ENCODE data around the gene GLS.
A peak's percentile ranks its signal among the peaks of the same experiment; 100 is the strongest.

The GLS gene

GRCh38 chr2:190999949-191000665, 119.5 kb downstream of the GLS start:
- DNase-seq = no peak

DNA sequence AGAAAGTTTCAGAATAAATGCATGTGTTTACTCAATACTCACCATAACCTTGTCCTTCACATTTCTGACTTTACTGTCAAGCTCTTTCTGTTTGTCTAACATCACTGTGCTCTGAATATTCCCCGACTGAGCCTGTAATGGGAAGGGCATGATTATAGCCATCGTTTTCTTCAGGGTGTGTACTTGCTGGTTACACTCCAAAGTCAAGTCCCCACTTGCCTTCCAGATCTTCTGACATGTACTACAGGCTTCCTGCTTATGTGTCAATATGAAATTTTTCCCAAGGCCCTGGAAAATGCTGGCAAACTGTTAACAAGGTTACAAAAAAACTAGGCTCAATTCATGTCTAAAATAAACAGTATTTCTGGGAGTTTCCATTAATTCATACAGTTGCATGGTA, 120.4 kb downstream of the GLS start:
- no peak for DNase-seq

DNA sequence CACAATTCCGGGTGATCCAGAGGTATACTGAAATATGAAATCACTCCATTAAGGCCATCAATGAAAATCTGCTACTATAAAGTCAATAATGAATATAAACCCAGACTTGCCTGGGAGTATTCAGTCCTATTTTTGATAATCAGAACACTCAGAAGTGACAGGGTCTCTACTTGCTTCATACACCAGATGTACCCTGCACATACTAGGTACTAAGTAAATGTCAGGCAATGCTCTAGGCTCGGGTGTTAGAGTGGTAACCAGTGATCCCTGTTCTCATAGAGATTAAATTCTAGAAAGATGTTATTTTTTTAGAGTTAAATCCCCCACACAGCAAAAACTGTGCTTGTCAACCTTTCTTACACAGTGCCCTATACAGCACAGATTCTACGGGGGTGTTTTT, 121.0 kb downstream of the GLS start:
- no peak for DNase-seq

DNA sequence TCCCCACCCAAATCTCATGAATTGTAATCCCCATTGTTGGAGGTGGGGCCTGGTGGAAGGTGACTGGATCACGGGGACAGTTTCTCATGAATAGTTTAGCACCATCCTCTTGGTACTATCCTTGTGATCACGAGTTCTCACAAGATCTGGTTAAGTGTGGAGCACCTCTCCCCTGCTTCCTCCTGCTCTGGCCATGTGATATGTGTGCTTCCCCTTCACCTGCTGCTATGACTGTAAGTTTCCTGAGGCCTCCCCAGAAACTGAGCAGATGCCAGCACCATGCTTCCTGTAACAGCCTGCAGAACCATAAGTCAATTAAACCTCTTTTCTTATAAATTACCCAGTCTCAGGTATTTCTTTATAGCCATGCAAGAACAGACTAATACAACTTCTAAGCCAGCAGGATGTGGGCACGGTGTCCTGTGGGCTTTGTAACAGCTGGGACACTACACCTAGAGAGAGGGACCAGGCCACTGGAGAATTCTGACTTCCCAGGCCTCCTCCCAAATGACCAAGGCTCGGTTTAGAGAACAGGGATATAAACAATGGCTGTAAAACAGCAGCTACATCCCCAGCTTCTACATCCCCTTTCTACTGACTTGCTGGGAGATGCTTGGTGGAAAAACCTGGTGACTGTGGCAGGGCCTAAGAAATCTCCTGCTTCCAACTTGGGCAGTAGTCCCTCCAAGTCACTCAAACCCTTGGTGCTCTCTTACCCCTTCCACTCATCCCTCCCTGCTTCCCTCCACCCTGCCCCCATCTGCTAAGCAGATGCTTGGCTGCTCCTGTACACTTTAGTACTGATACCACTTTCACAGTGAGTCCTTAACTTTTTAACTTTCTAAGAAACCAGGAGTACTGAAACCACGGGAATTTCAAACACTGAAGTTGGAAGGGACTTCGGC, 123.0 kb downstream of the GLS start:
- DNase-seq = no peak

DNA sequence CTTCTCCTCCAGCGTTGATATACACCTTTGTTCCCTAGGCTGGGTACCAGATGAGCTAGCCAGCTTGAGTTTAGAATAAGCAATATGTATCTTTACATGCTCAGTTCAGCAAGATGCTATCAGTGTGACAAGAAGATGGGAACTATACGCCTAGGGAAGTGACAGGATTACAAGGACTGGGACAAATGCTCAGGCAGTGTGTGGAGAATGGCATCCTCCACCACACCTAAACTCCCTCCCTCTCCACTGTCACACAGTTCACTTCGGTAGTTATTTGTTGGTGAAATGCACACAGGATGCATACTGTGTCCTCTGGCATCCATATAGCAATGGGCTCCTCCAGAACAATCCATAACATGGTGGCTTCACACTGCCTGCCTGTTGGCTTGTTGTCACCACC, 125.7 kb downstream of the GLS start:
- DNase-seq = no peak

DNA sequence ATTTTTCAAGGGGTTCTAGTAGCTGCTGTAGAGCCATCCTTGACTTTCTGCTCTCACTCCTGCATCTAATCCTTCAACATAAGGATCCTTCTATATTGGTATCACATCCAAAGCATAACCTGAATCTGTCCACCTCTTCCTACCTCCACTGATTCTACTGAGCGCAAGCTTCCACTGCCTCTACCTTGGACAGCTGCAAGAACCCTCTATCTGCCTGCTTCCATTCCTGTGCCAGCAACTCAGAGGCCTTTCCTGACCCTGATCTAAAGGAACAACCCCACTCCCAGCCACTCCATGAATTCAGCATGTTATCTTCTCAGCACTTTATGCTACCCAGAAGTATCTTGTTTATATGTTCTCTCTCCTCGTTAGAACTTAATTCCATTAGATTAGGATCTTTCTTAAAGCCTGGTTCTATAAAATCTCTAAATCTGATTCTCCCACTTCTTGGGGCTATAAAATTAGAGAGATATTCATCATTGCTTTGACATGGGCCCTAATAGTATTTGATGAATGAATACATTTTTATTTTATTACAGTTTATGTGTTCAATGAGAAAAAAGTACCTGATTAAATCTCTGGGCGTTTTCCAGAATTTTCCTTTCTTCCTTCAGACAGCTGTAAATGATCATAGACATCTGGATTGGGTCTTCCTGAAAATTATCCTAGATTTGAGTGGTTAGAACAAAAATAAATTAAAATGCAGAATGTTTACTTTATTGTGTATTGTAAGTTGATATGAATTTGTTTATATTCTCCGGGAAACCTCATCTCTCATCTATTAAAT, 126.6 kb downstream of the GLS start:
- no peak for DNase-seq

GRCh38 chr2:191008286-191008685, 127.7 kb downstream of the GLS start:
- DNase-seq = no peak

DNA sequence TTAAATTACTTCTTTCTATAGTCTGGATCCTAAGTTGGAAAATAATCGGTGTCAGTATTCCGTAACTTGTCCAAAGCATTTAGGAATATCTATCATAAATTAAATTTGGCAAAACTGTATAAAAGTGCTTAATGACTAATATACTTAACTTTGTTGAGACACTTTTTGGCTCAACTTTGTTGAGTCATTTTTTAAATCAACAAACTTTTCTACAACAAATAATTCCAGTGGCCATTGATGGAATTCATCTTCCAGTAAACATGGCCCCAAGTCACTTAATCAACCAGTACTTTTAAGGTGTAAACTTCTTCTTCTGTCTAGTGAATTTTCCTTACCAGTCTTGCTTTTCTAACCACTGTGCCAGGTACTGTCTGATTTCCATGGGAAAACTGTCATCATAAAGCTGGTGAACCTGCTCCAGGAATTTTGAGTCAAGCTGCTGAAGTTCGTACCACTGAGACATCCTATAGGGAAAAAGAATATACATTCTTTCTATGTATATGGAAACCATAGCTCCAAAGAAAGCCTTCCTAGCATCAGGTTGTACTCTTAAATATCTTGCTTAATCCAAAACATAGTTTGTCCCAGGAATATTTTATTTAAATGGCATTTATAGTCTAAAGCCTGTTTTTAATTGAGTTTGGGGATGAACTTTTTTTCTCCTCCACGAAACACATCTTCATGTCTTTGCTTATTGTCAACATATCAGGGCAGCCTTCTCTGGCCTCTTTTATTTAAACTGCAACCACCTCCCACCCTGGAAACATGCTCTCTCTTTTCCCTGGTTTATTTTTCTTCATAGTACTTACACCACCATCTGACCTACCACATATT, 129.1 kb downstream of the GLS start:
- DNase-seq = no peak

DNA sequence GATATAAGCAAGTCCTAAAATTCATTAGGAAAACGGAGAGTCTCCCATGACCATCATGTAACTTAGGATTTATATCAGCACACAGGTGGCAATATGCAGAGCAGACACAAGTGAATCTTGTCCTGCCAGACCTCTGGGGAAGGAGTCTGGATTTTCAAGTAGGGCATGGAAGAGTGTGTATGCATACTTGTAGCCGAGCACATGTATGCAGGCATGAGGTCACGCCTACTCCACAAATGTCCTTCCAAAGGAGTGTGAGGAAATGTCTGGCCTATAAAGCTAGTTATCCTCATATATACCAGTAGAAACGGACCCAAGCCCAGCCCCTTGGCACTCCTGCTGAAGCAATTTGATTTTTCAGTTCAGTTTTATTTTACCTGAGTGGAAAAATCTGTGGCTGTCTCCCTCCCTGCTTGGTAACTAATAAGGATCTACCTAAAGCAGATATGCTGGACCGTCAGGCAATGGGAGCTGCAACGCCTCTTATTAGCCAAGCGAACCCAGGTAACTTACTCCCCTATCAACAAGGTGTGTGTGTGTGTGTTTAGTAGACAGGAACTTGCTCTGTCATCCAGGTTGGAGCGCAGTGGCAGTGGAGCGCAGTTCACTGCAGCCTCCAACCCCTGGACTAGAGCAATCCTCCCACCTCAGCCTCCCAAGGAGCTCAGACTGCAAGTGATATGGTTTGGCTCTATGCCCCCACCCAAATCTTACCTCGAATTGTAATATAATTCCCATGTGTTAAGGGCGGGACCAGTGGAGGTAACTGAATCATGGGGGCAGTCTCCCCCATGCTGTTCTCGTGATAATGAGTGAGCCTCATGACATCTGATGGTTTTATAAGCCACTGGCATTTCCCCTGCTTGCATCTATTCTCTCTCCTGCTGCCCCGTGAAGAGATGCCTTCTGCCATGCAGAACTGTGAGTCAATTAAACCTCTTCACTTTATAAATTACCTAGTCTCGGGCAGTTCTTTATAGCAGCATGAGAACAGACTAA, 130.6 kb downstream of the GLS start:
- DNase-seq = no peak

GRCh38 chr2:191012346-191012745, 131.7 kb downstream of the GLS start:
- DNase-seq = no peak

DNA sequence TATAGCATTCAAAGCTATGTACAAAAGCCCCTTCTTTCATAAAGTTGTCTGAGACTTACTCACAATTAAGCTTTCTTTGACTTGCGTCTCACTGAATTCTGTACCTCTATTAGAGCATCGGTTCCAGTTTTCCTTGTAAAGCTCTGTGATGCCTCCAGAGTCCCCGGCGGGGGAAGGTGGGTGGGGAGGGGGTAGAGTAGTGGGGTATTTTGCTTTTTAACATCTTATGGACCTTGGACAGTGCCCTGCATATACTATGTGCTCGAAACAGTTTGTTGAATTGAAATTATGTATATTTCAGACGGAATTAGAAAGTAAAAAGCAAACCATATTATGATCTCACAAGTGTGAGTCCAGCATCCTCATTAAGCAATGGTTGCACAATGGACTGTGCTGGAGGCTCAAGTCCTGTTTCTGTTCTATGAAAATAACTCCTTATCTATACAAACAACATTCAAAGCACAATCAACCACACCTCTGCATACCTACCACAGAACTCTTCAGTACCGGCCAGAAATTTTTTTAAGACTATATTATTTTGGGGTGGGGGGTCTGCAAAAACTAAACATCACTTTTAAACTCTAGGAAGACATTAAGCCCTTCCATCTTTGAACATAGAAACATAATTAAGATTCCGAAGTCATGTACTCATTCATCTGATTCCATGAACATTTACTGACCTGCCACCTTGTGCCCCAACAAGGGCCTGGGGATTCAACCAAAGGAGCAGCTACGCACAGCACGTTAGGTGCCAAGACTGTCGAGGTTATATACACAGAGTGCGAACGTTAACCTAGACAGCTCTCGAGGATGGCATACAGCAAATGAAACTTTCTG, 132.4 kb downstream of the GLS start:
- no peak for DNase-seq

GRCh38 chr2:191013682-191013931, 133.0 kb downstream of the GLS start:
- no peak for DNase-seq

GRCh38 chr2:191013932-191014652, 133.5 kb downstream of the GLS start, which contains the start of gene STAT1:
Gene STAT1, minus strand, starts transcription at chr2:191014171. Its CDS starts 4,168 bp downstream, at chr2:191010003.
- DNase-seq = peak; percentile 88

DNA sequence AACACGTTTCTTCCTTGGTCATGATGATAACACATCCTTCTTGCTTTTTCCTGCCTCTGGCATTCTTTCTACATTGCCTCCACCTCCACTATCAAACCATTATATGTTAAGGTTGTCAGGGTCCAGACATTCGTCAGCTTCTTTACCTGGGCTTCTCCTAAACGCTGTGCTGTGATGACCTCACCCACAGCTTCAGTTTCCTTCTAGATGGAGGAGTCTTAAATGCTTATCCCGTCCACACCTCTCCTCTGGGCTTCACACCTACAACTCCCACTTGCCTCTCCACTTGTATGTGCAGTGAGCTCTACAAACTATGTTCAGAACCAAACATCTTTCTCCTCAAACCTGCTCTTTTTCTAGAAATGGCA, 134.0 kb downstream of the GLS start:
- no peak for DNase-seq

Data from NCI-H774 (cell line).